CD1c-positive myeloid dendritic cell (primary cell): ENCODE measurements around the gene CLEC20A.
A peak's percentile ranks its signal among the peaks of the same experiment; 100 is the strongest.

ENCODE experiments used
- DNase-seq: peaks from one replicate; pipeline ENCODE4 v3.0.0-alpha.2; 2016; ENCODE audit errors: extremely low spot score

Gene CLEC20A

GRCh38 chr1:178496410-178497135 is at the start of gene CLEC20A:
Gene CLEC20A, minus strand, starts transcription at chr1:178496964. Its CDS starts 25 bp downstream, at chr1:178496939.
- DNase-seq: no peak

GRCh38 chr1:178544531-178544930 is 47.8 kb upstream of the CLEC20A start:
- DNase-seq: no peak

- peak; percentile 11 for DNase-seq
Measured at GRCh38 chr1:178543290-178543607, 46.5 kb upstream of the CLEC20A start.

- DNase-seq: peak; percentile 96
Measured at GRCh38 chr1:178542554-178543289, 46.0 kb upstream of the CLEC20A start.

- DNase-seq: peak; percentile 45
Measured at GRCh38 chr1:178541829-178542553, 45.2 kb upstream of the CLEC20A start.

- no peak for DNase-seq
Measured at GRCh38 chr1:178541379-178541778, 44.6 kb upstream of the CLEC20A start.

GRCh38 chr1:178540646-178541045 is 43.9 kb upstream of the CLEC20A start:
- no peak for DNase-seq

- DNase-seq: no peak
Measured at GRCh38 chr1:178540204-178540603, 43.4 kb upstream of the CLEC20A start.

GRCh38 chr1:178539291-178539690 is 42.5 kb upstream of the CLEC20A start:
- no peak for DNase-seq

GRCh38 chr1:178538192-178538916 is 41.6 kb upstream of the CLEC20A start:
- DNase-seq: no peak

GRCh38 chr1:178537382-178538090 is 40.8 kb upstream of the CLEC20A start:
- DNase-seq: no peak

- no peak for DNase-seq
Measured at GRCh38 chr1:178536844-178537371, 40.1 kb upstream of the CLEC20A start.

- DNase-seq: no peak
Measured at GRCh38 chr1:178536329-178536728, 39.6 kb upstream of the CLEC20A start.

- no peak for DNase-seq
Measured at GRCh38 chr1:178534137-178534868, 37.5 kb upstream of the CLEC20A start.

- no peak for DNase-seq
Measured at GRCh38 chr1:178533121-178533946, 36.6 kb upstream of the CLEC20A start.

- peak; percentile 82 for DNase-seq
Measured at GRCh38 chr1:178532392-178532791, 35.6 kb upstream of the CLEC20A start.

GRCh38 chr1:178531887-178532286 is 35.1 kb upstream of the CLEC20A start:
- no peak for DNase-seq

GRCh38 chr1:178530502-178530901 is 33.7 kb upstream of the CLEC20A start:
- no peak for DNase-seq

GRCh38 chr1:178530037-178530402 is 33.3 kb upstream of the CLEC20A start:
- no peak for DNase-seq
